HG03025 (cell line): Measurements from ENCODE around the gene NRG3.

Experiments used
- ATAC-seq: cut with Tn5 transposase; IDR thresholded peaks from one replicate; pipeline ENCODE4 v1.9.1; 2021; ENCODE audit warnings: mild to moderate bottlenecking, moderate library complexity; ENCODE audit not compliant: unreplicated experiment, low FRiP score

The NRG3 gene

DNA sequence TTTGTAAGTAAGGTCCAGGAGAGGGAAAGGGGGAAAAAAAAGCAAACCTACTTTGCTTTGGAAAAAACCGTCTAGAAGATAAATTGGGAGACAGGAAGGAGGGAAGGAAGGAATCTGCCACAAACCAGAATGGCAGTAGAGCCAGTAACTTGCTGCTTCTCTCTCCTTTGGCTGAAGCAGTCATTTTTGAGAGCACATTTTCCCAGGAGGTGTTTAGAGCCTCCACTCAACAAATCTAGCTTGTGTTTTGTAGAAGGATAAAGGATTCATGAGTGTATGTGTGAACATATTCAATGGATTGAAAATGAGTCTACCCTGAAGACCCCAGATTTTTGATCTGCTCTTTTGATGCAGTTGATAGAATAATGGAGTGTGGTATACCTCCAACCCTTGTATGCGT is 2.6 kb downstream of the NRG3 start:
- ATAC-seq = no peak

DNA sequence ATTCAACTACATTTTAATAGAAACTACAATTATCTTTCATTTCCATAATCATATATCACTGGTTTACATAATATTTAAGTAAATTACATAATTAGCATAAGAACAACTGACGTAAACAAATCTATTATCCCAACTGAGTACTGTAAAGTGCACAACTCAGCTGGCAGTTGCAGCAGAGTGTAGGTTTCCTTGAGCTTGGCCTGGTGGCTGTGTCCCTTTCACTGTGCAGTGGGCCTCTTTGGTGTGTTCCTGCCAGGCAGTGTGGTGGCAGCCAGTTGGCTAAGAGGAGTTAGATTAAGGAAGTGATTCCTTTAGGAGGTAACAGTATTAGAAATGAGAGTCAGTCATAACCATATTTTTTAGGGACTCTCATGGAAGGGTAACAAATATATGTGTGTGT is 7.0 kb downstream of the NRG3 start:
- no peak for ATAC-seq

DNA sequence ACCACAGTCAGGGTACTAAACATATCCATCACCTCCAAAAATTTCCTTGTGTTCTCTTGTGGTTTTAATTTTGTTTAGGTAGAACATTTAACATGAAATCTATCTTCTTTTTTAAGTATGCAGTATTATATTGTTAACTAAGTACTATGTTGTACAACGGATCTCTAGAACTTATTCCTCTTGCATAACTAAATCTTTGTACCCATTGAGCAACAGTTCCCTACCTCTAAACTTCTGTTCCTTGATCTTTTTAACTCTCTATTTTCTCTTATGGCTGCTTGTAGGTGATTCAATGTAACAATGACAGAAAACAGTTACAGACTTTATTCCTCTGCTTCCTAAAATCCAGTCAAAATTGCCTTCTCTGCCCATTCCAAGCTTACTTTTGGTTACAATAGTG is 9.9 kb downstream of the NRG3 start:
- no peak for ATAC-seq

DNA sequence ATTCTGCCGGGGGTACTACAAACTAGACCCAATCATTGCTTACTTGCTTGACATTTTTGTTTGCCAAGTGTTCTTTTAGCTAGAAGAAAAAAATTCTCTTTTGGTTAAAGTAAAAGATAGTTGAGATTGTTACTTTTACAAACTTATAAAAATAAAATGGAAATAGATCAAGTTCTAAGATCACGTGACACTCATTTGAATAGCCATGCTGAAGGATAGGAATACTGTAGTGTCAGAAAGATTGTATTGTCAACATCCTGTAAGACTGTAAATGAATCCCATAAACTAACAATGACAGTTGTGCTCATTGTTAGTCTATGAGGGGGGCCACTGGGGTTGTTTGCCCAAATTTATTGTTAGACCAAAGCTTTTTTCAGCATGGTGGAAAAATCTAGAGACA is 10.5 kb downstream of the NRG3 start:
- ATAC-seq = no peak

DNA sequence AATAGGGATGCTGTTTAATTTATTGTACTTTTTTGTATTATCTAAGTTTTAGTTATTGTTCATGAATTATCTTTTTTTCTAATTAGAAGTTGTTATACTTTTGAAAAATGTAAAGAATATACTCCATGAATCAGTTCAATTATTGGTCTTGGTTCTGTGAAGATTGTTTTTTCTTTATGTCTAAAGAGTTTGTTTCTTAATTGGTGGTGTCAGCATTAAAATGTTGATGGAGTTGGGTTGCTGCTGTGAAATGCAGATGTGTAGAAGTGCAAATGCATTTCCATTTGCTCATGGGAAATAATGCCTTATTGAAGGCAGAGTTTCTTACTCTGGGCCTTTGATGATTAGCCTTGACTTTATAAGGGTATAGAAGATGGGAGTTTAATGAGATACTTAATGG is 11.9 kb downstream of the NRG3 start:
- ATAC-seq = no peak

DNA sequence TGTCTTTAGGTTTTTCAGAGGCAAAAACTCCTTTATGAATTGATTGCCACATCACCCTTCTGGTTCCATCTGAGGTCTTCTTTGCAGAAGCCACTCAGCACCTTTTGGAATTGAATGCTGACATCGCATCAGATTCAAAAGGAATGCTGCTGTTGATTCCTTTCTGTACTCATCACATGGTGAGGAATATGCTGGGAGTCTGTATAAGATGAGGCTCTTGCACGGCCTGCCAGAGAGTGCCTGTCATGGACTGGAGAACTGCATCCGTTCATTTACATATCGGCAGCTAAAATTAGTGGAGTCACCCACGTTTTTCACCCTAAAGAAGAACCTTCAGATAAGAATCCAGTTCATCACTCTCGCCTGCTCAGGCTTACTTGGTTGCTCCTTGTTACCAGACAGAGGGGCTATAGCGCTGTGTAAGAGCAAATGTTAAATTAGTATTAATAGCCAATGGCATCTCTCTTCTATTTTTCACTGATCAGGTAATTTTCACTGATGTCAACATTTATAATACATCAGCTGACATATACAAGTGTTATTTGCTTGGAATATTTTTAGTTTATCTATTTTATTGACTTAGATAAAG is 14.3 kb downstream of the NRG3 start:
- ATAC-seq = no peak

DNA sequence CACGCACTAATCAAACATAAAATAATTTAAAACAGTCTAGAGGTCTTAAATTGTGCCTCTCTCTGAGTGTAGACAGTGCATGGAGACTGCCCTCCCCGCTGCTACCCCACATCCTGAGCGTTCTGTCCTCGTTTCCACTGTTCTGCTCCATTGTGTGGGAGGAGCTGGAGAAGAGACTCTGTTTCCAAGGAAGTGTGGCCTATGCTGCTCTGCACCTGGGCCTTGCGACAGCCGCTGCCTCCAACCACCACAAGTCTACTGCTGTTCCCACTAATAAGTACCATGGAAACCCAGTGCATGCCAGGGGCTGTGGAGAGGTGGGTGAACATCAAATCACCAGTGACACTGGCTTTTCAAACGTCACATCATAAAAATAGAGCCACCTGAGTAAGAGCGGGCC is 19.6 kb downstream of the NRG3 start:
- no peak for ATAC-seq

DNA sequence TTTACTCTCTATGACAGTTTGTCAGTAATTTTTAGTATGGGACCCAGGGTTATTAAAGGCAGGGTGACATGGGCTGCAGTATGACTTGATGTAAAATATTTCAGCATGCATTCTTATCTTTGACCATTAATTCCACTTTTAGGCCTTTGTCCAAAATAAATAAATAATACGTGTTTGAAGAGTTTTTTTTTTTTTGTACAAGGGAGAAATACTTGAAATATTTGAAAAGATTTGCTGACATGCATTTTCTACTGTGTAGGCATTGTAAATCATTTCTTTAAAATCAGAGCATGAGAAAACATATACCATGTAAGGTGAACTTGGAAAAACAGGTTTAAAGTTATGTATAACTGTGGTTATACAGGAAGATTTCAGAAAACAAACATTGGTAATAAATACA is 23.5 kb downstream of the NRG3 start:
- no peak for ATAC-seq

DNA sequence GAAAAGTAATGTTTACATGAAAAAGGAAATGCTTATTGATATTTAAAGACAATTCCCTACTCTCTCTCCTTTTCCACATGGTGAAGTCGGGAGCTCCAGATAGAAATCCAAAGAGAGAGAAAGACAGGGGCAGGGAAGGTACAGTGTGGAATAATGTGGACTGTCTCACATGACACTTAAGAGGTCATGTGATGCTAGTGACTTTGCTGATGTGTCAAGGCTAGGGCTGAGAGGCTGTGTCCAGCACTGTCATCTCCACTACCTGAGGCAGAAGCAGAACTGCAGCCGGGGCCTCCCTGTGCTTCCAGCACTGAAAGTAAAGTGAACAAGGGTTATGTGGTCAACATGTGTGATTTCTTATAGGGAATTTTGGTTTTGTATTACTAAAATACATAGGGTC is 26.0 kb downstream of the NRG3 start:
- no peak for ATAC-seq

DNA sequence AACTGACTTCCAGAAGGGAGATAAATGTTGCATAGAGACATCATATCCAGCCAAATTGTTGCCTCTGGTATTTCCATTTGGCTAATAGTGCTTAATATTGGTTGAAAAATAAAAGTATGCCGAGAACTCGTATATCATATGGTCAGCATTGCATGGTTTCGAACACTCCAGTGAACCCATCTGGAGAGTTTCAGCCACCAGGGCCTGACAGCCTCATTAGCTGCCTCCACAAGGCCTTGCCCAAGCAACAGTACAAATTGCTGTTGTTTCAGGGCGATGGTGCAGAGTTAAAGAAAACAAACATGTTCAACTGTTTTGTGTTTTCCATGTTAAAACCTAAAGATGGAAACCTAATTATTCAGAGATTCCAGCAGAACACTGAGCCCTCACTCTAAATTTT is 28.5 kb downstream of the NRG3 start:
- ATAC-seq = no peak

DNA sequence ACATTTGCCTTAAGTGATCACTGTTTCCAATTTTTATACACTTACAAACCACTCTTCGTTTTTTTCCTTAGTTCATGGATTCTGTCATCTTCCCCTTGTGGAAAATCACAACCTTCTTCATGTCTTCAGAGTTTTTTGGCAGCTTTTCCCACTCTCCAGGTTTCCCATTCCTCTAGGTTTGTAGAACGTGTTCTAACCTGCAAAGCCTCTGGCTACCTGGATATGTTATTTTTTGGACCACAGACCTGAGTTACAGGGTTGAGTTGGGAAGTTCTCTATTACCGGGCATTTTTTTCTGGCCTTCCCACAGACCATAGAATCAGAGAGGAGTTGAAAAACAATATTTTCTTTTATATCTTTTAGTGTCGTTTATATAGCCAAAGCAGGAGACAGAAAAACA is 30.2 kb downstream of the NRG3 start:
- ATAC-seq = no peak

DNA sequence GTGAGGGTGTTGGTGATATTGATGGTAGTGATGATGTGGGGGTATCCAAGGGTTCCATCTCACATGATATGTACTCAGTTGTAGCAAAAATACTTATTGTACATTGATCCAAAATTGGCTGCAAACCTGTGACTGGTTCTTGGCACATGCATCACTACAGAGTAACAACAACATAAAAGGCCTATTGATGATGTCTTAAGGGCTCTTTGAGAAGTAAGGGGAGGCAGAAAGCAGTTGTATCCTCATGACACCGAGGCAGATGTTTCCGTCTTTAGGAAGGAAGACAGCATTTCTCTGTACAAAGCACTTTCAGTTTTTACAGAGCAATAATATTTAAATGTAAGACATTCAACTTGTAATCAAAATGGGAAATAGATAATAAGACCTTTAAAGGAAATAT is 34.5 kb downstream of the NRG3 start:
- ATAC-seq = no peak

DNA sequence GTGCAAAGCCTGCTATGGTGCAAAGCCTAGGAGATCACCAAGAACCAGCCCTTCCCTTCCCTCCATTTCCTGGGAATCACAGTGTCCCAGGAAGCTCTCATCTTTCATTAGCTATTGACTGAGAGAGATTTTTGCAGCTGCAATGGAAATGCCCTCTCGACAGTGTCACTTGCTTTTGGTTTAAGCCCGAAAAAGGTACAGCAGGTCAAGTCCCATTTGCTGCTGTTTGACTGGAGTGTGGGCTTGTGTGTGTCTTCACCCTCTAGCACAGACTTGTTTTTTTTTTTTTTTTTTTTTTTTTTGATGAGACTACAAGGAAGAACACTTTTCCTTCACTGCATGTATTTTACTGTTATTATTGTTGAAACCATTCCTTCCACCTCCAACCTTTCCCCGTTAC is 36.3 kb downstream of the NRG3 start:
- no peak for ATAC-seq

DNA sequence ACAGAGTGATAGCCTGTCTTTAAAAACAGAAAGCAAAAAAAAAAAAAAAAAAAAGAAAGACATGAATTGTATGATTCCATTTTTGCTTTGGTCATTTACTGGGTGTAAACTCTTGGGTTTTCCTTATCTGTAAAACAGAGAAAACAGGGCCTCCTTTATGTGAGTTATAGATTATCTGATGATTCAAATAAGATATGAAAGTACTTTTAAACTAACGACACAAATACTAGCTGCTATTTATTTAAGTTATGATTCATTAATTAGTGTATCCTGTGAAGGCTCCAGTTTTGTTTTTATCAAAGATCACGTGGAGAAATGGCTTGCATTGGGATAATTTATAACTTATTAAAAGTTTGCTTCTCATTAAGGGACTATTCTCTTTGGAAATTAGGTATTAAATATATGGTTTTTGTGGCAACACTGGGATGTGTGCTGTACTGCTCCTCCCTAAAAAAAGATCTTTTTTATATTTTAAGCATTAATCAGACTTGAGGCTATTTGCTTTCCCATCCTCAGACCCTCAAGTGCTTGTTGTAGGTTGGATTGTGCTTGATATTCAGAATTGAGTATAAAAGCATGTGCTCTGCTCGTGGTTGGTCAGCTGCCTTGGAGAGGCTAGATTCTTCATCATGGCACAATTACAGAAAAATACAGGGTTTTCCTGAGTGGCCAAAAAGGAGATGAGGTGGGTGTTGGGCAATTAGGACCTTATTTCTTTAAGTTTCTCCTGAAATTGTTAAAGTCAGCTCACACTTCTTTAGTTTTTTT is 39.9 kb downstream of the NRG3 start:
- ATAC-seq = no peak

DNA sequence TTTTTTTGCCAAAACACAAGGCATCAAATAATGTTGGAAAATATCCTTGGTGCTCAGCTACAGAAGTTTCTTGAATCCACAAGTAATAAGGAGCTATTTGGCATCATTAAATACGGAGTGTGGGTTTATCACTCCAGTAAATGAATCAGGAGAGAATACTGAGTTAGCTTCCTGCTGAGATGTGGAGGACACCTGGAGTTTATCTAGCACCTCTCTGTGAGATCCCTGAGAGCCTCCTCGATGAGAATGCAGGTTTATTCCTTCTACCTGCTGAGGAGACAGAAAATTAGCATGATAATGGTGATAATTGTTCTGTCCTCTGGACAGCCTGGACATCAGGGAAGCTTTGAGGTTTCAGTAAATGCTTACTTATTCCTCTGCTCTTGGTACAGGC is 40.5 kb downstream of the NRG3 start:
- no peak for ATAC-seq

DNA sequence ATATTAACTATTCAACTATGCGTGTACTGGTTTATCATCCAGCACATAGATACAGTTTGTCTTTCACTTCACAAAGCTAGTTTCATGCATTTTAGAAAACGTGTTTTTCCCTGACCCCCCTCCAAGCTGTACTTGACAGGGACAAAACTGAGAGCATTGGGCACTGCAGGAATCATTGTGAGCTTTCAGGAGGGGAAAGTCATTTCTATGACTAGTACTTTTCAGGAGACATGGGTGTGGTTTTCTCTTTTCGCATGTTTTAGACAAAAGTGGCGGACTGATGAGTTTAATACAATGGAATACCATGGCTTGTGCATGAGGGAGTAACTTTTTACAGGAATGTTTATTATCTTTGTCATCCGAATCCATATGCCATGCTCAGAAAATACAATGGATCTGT is 42.7 kb downstream of the NRG3 start:
- ATAC-seq = no peak

DNA sequence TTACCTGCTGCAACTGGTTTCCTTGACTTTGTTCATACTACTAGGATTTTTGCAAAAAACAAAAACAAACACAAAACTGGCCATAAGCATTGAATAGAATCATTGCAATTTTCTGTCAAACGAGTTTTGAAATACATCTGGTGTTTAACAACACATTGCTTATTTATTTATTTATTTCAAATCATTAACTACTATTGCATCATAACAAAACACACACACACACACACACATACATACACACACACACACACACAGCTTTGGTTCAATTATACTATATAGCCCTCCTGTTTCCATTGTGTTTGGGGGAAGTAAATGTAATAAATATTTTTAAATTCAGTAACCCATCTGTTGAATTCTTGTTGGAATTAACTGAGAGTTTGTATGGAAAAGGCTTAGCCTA is 43.8 kb downstream of the NRG3 start:
- no peak for ATAC-seq

DNA sequence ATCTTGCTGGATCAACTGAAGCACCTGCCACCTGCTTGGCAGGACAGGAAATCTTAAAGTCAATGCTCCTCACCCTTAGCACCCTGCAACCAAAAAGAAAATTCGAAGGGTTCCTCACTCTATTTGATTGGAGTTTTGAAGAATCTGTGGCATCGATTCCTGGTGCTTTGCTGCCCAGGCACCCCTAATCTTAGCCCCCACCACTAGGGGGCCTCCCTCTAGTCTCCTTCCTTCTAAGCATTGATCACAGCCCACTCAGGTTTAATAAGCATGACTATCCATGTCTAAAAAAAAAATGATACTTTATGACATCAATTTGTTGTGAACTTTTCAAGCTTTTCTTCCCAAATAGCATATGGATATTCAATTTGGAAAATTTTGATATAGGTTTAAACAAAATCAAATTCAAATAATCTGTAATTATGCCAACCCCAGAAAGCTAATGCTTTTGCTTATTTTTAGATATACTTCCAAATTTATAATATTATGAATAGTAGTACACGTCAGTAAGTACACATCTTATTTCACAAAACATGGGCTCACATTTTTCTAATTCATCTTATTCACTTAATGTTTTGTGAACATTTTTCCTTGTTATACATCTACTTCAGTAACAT is 45.3 kb downstream of the NRG3 start:
- peak; percentile 55 for ATAC-seq

DNA sequence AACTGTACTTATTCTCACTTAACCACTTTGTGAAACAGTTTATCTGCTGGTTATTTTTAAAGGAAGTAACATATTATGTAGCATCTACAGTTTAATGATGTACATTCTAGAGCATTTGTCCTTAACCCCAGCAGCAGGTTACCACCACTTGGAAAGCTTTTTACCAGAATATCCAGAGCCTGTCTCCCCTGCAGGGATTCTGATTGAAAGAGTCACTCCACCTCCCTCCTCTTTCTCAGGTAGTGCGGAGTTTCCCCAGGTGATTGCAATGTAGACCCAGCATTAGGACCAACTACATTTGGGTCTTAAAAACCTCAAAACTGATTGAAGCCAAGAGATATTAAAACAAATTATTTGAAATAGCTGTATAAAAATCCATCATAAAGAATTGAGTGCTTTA is 53.1 kb downstream of the NRG3 start:
- no peak for ATAC-seq

DNA sequence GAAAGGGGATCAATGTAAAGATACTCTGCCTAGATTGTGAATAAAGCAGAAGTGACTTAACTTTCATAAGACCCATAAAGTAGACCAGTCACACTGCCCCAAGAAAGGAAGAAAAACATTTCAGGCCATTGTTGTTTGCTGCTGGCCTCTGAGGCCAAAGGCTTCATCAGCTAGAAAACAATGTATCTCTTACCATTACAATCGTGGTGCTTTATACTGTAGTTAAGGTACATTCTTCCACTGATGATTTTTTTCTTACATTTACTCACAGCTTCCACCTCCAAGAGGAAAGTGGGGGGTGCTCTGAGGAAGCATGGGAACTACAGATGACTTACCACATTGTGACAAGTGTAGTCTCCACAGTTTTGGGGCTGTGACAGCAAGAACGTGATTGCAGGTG is 68.6 kb downstream of the NRG3 start:
- ATAC-seq = no peak

DNA sequence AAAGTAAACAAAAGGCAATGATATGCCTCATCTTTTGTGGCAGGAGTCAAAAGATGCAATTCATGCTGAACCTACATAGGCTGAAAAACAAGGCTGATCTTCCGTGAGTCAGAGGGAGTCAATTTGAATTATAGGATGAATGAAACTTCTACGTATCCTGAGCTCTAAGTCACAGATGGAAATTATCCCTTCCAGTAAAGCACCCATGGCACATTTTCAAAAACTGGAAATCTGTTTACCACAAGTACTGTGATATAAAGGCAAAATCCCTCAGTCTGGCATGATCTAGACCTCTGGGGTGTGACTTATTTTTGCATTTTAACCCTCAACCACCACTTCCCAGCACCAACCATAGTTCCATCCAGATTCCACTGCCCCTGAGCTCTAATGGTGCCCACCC is 69.6 kb downstream of the NRG3 start:
- ATAC-seq = no peak

DNA sequence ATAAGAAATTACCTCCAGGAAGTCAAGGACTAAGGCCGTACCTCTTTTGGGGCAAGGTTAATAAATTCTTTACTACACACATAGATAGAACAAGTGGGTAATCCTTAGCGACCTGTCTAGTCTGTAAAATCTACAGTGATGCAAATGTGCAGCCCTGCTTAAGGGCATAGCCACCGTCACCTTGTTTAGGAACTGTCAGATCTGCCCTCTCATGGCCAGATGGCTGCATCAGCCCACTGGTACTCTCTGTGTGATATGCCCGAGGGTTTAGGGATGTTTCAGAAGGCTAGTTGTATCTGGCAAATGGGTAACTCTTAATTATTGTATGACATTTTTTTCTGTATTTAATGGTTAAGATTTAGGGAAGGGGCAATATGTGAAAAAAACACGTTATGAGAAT is 74.3 kb downstream of the NRG3 start:
- no peak for ATAC-seq
